Measurements from ENCODE around the gene HDGF. TPM values are rescaled to one million over a fixed set of nuclear protein-coding genes. Genes with fewer than 3 reads are reported as not detected.

The HDGF gene
- total RNA-seq, 2 donors from 2014 or later, result 493 to 495 TPM

- H3K27me3 Mint-ChIP-seq (ENCODE audit: insufficient read depth), result no peaks in the 10 kb centered on the region
- 93 to 100% methylated on average over 1 of the region's 1 CpG for WGBS, 2 experiments (ENCODE audit: insufficient coverage in 1 of 2, insufficient read length in 1 of 2)
- Histone ChIP-seq H3K9ac (ENCODE audit: extremely low read depth, low read length, poor library complexity, severe bottlenecking) (no peak overlapping the region), H3K4me3 (ENCODE audit: low read length) (no peak overlapping the region), H3K36me3 (ENCODE audit: control insufficient read depth, insufficient read depth, low read length) (peaks cover 4% of the 10 kb centered on the region), H3K4me1 (ENCODE audit: control insufficient read depth, insufficient read depth, low read length) (peaks cover 12% of the 10 kb centered on the region), H3K27me3 (ENCODE audit: control insufficient read depth, insufficient read depth, low read length, poor library complexity, severe bottlenecking) (no peaks in the 10 kb centered on the region), H3K27ac (ENCODE audit: low read depth, low read length) (no peak overlapping the region), H3K9me3 (ENCODE audit: control insufficient read depth, low read length) (no peaks in the 10 kb centered on the region)
- H3K4me1 Mint-ChIP-seq, result peaks cover 12% of the 10 kb centered on the region
- no peak overlapping the region for H3K4me3 Mint-ChIP-seq
- no peak for TF ChIP-seq CTCF (conservative IDR thresholded peaks at IDR 0.05)
- no peaks in the 10 kb centered on the region for H3K9me3 Mint-ChIP-seq
- no peak for DNase-seq
- H3K36me3 Mint-ChIP-seq (ENCODE audit: low read depth), result no peaks in the 10 kb centered on the region
- H3K27ac Mint-ChIP-seq, result no peak overlapping the region
Measured at GRCh38 chr1:156756355-156756754, 4.9 kb upstream of the HDGF start.

GRCh38 chr1:156755527-156755950 is 4.1 kb upstream of the HDGF start:
- no peak overlapping the region for H3K9ac ChIP-seq (ENCODE audit: extremely low read depth, low read length, poor library complexity, severe bottlenecking)
- H3K4me3 ChIP-seq (ENCODE audit: low read length), result no peak overlapping the region
- no peak overlapping the region for H3K27ac ChIP-seq (ENCODE audit: low read depth, low read length)
- H3K36me3 Mint-ChIP-seq (ENCODE audit: low read depth), result no peaks in the 10 kb centered on the region
- no peaks in the 10 kb centered on the region for H3K9me3 ChIP-seq (ENCODE audit: control insufficient read depth, low read length)
- no peaks in the 10 kb centered on the region for H3K27me3 ChIP-seq (ENCODE audit: control insufficient read depth, insufficient read depth, low read length, poor library complexity, severe bottlenecking)
- 94% methylated on average over 5 of the region's 5 CpGs; no CpG with 5 or more reads in 1 of the 2 experiments for WGBS, 2 experiments (ENCODE audit: insufficient coverage in 1 of 2, insufficient read length in 1 of 2)
- H3K27me3 Mint-ChIP-seq (ENCODE audit: insufficient read depth), result no peaks in the 10 kb centered on the region
- peaks cover 4% of the 10 kb centered on the region for H3K36me3 ChIP-seq (ENCODE audit: control insufficient read depth, insufficient read depth, low read length)
- H3K4me1 ChIP-seq (ENCODE audit: control insufficient read depth, insufficient read depth, low read length), result peaks cover 12% of the 10 kb centered on the region
- TF ChIP-seq CTCF (conservative IDR thresholded peaks at IDR 0.05), result no peak
- no peak overlapping the region for H3K27ac Mint-ChIP-seq
- H3K4me3 Mint-ChIP-seq, result no peak overlapping the region
- H3K9me3 Mint-ChIP-seq, result no peaks in the 10 kb centered on the region
- no peak for DNase-seq
- peaks cover 10% of the 10 kb centered on the region for H3K4me1 Mint-ChIP-seq

GRCh38 chr1:156754219-156754618 is 2.7 kb upstream of the HDGF start:
- WGBS, 2 experiments (ENCODE audit: insufficient coverage in 1 of 2, insufficient read length in 1 of 2), result 93 to 96% methylated on average over 7 to 8 of the region's 8 CpGs
- peaks cover 11% of the 10 kb centered on the region for H3K4me1 ChIP-seq (ENCODE audit: control insufficient read depth, insufficient read depth, low read length)

More at GRCh38 chr1:156754219-156754618, 2.7 kb upstream of the HDGF start:
- Mint-ChIP-seq H3K4me1 (peaks cover 15% of the 10 kb centered on the region), H3K36me3 (ENCODE audit: low read depth) (no peaks in the 10 kb centered on the region), H3K9me3 (no peaks in the 10 kb centered on the region), H3K27me3 (ENCODE audit: insufficient read depth) (no peaks in the 10 kb centered on the region), H3K4me3 (no peak overlapping the region), H3K27ac (no peak overlapping the region)
- Histone ChIP-seq H3K9me3 (ENCODE audit: control insufficient read depth, low read length) (no peaks in the 10 kb centered on the region), H3K36me3 (ENCODE audit: control insufficient read depth, insufficient read depth, low read length) (peaks cover 12% of the 10 kb centered on the region), H3K4me3 (ENCODE audit: low read length) (no peak overlapping the region), H3K9ac (ENCODE audit: extremely low read depth, low read length, poor library complexity, severe bottlenecking) (no peak overlapping the region), H3K27ac (ENCODE audit: low read depth, low read length) (no peak overlapping the region), H3K27me3 (ENCODE audit: control insufficient read depth, insufficient read depth, low read length, poor library complexity, severe bottlenecking) (no peaks in the 10 kb centered on the region)
- no peak for TF ChIP-seq CTCF (conservative IDR thresholded peaks at IDR 0.05)
- DNase-seq, result no peak
